C4-2B (cell line): ENCODE results near the gene GRK5.

ENCODE experiments used
- H3K27ac ChIP-seq: fragments of 450-650 bp; 2 replicates; pipeline ENCODE4 v1.5.1; 2017
- ZFX ChIP-seq: fragments of 450-650 bp; IDR thresholded peaks from 2 replicates; pipeline ENCODE4 v1.6.1; 2017
- TF ChIP-seq, protein P1 (sequence below): fragments of 450-650 bp; conservative IDR thresholded peaks from 2 replicates; pipeline ENCODE4 v1.5.1; 2017; ENCODE audit warnings: mild to moderate bottlenecking

Gene GRK5

GRCh38 chr10:119367841-119368549, 160.6 kb downstream of the GRK5 start:
- no peak for TF ChIP-seq ZFX
- TF ChIP-seq, protein P1, sequence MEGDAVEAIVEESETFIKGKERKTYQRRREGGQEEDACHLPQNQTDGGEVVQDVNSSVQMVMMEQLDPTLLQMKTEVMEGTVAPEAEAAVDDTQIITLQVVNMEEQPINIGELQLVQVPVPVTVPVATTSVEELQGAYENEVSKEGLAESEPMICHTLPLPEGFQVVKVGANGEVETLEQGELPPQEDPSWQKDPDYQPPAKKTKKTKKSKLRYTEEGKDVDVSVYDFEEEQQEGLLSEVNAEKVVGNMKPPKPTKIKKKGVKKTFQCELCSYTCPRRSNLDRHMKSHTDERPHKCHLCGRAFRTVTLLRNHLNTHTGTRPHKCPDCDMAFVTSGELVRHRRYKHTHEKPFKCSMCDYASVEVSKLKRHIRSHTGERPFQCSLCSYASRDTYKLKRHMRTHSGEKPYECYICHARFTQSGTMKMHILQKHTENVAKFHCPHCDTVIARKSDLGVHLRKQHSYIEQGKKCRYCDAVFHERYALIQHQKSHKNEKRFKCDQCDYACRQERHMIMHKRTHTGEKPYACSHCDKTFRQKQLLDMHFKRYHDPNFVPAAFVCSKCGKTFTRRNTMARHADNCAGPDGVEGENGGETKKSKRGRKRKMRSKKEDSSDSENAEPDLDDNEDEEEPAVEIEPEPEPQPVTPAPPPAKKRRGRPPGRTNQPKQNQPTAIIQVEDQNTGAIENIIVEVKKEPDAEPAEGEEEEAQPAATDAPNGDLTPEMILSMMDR: no peak
- H3K27ac ChIP-seq: no peak overlapping the region

- TF ChIP-seq, protein P1: no peak
- no peak for TF ChIP-seq ZFX
- H3K27ac ChIP-seq: no peak overlapping the region
Measured at GRCh38 chr10:119368581-119368980, 161.2 kb downstream of the GRK5 start.

GRCh38 chr10:119368991-119369869, 161.9 kb downstream of the GRK5 start:
- H3K27ac ChIP-seq: no peak overlapping the region
- no peak for TF ChIP-seq ZFX
- TF ChIP-seq, protein P1: no peak

GRCh38 chr10:119370111-119370741, 162.9 kb downstream of the GRK5 start:
- no peak overlapping the region for H3K27ac ChIP-seq
- no peak for TF ChIP-seq ZFX
- TF ChIP-seq, protein P1: no peak

GRCh38 chr10:119370972-119371703, 163.8 kb downstream of the GRK5 start:
- no peak overlapping the region for H3K27ac ChIP-seq
- no peak for TF ChIP-seq ZFX
- TF ChIP-seq, protein P1: no peak

DNA sequence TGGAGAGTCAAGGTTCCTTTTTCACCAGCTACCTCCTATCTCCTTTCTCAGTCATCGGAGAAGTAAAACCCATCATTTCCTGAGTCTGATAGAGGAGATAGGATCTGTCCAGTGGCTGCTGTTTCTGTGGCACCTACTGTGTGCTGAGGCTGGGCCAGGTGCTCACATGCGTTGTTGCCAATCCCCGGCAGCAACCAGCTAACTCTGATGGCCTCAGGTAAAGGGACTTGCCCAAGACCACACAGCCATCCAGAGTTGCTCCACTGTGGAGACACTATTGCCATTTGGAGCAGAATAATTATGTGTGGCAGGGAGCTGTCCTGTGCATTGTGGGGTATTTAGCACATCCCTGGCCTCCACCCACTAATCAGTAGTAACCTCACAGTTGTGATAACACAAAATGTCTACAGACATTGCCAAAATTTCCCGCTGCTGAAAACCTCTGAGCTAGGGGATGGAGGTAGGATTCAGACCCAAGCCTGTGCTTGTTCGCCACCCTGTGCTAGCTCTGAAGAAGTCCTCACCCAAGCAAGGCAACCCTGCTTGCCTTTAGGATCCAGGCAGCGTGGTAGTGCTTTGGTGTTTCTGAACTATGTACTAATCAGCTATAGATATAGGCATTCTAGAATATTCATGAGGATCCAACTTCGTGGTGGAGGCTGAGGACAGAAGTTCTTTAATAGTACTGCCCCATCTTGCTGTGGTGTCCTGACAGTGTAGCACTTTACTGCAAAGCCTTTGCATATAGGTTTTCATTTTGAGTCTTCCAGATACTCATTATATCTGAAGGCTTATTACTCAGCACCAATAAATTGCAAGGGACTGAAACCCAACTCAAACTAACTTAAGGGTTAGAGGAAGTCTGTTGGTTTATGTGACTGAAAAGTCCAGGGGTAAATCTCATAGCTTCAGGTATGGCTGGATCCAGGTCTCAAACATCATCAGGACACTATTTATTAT, 164.6 kb downstream of the GRK5 start:
- no peak for TF ChIP-seq ZFX
- TF ChIP-seq, protein P1: no peak
- no peak overlapping the region for H3K27ac ChIP-seq
